Muscle of leg (tissue), 11 donors: ENCODE measurements around the gene ZNF513. TPM values are rescaled to one million over a fixed set of nuclear protein-coding genes. Genes with fewer than 3 reads are reported as not detected.
A peak's percentile ranks its signal among the peaks of the same experiment; 100 is the strongest.

Source experiments
- DNase-seq: peaks from one replicate; pipeline ENCODE4 v3.0.0; 2013
- H3K27ac ChIP-seq: one replicate; pipeline ENCODE4 v1.5.1; 2013; ENCODE audit warnings: mild to moderate bottlenecking, low read length, control low read depth
- H3K27me3 ChIP-seq: one replicate; pipeline ENCODE4 v1.6.1; 2013; ENCODE audit warnings: low read length; ENCODE audit not compliant: control insufficient read depth, insufficient read depth
- H3K36me3 ChIP-seq: one replicate; pipeline ENCODE4 v1.6.1; 2013; ENCODE audit warnings: low read length; ENCODE audit not compliant: control insufficient read depth, insufficient read depth
- H3K4me1 ChIP-seq: one replicate; pipeline ENCODE4 v1.6.1; 2013; ENCODE audit warnings: low read length; ENCODE audit not compliant: control insufficient read depth, insufficient read depth
- H3K4me3 ChIP-seq: one replicate; pipeline ENCODE4 v1.5.1; 2013; ENCODE audit warnings: low read length, control low read depth
- H3K9me3 ChIP-seq: replicated peaks from 2 replicates; pipeline ENCODE4 v1.6.1; 2013; ENCODE audit warnings: low read depth, low read length; ENCODE audit not compliant: control insufficient read depth
- WGBS: methylation state at CpG from one replicate; pipeline ENCODE4 v1.1.5; 2013; ENCODE audit warnings: missing lambda C conversion rate; ENCODE audit not compliant: insufficient coverage; 5-methylcytosine and 5-hydroxymethylcytosine counted together
- polyA plus RNA-seq, 8 donors: library from polyadenylated mRNA; unstranded; fragments of 120-200 nt; gene quantifications; one replicate each; pipeline versions ENCODE4 v1.2.1 to v1.2.3, GENCODE V29; 2013; ENCODE audit warnings: inconsistent platforms in 1 of 8, low replicate concordance in 1 of 8; ENCODE audit not compliant: insufficient read length in 8 of 8, insufficient read depth in 1 of 8
- total RNA-seq: library from RNA; stranded (reverse); fragments of 120-200 nt; gene quantifications from one replicate; pipeline ENCODE4 v1.2.4, GENCODE V29; 2013

ZNF513 gene
- total and polyA plus RNA-seq, 9 donors = 7.3 to 19.0 (median 14.0) TPM

DNA sequence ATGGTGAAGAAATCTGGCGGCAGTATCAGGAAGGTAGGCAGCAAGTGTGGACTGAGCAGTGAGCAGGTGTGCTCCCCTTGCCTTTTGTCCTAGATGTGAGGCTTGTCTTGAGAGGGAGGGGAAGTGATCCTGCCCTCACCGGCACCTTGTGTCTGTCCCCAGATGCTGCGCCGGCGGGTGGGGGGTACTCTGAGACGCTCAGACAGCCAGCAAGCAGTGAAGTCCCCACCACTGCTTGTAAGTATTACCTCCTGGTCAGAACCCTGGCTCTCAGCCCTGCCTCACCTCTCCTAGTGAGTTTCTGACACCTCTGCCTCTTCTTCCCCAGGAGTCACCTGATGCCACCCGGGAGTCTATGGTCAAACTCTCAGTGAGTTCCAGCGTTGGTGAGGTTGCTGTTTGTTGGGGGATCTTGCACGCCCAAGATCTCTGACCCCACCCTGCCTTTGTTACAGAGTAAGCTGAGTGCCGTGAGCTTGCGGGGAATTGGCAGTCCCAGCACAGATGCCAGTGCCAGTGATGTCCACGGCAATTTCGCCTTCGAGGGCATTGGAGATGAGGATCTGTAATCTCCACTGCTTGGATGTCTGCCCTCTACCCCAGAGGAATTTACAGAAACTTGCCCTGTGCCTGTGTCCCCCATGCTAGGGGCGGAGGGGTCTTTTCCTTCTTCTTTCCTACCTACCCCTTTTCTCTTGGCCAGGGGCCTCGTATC lies 4.2 kb downstream of the ZNF513 start:
- Histone ChIP-seq H3K4me1 (peaks cover 26% of the 10 kb centered on the region), H3K9me3 (no peaks in the 10 kb centered on the region), H3K36me3 (peaks cover 66% of the 10 kb centered on the region), H3K27me3 (no peaks in the 10 kb centered on the region), H3K27ac (no peak overlapping the region), H3K4me3 (no peak overlapping the region)
- DNase-seq = no peak
- 82% methylated on average over 7 of the region's 16 CpGs for WGBS

DNA sequence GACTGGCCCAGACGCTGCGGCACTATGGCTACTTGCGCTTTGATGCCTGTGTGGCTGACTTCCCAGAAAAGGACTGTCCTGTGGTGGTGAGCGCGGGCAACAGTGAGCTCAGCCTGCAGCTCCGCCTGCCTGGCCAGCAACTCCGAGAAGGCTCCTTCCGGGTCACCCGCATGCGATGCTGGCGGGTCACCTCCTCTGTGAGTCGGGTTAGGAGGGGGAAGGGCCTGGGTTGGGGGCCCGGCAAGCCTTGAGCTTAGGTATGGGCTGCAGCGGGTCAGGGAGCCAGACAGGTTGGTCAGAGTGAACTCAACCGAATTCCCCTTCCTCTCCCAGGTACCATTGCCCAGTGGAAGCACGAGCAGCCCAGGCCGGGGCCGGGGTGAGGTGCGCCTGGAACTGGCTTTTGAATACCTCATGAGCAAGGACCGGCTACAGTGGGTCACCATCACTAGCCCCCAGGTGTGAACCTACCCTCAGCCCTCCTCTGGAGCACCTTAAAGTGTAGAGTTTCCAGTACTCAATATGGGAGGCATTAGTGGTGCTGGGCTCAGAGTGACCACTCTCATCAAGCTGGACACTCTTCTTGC lies 4.9 kb downstream of the ZNF513 start:
- Histone ChIP-seq H3K36me3 (peaks cover 66% of the 10 kb centered on the region), H3K4me3 (no peak overlapping the region), H3K27me3 (no peaks in the 10 kb centered on the region), H3K4me1 (peaks cover 23% of the 10 kb centered on the region), H3K9me3 (no peaks in the 10 kb centered on the region), H3K27ac (no peak overlapping the region)
- 93% methylated on average over 10 of the region's 20 CpGs for WGBS
- DNase-seq = no peak

DNA sequence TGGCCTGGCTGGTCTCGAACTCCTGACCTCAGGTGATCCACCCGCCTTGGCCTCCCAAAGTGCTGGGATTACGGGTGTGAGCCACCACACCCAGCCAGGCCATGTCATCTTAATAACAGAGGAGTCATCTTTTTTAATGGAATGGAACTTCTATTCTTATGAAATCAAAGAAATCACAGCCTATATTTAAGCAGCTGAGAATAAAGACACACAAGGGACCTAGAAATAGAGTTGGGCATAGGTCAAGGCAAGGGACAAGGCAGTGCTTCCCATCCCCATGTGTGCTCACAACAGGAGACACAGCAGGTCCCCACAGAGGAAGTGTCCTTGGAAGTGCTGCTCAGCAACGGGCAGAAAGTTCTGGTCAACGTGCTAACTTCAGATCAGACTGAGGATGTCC lies 7.0 kb downstream of the ZNF513 start:
- H3K36me3 ChIP-seq = peaks cover 66% of the 10 kb centered on the region
- 86% methylated on average over 2 of the region's 5 CpGs for WGBS
- peaks cover 24% of the 10 kb centered on the region for H3K4me1 ChIP-seq

GRCh38 chr2:27372937-27373336 lies 7.6 kb downstream of the ZNF513 start:
- 95% methylated on average over 6 of the region's 6 CpGs for WGBS
- Histone ChIP-seq H3K27me3 (no peaks in the 10 kb centered on the region), H3K27ac (no peak overlapping the region)

More for the DNA sequence above, 7.0 kb downstream of the ZNF513 start:
- Histone ChIP-seq H3K27me3 (no peaks in the 10 kb centered on the region), H3K4me3 (no peak overlapping the region), H3K9me3 (no peaks in the 10 kb centered on the region), H3K27ac (no peak overlapping the region)
- DNase-seq = no peak

GRCh38 chr2:27370816-27371620 lies 9.5 kb downstream of the ZNF513 start:
- peaks cover 66% of the 10 kb centered on the region for H3K36me3 ChIP-seq
- H3K4me3 ChIP-seq = peak overlapping the region; percentile 86
- H3K4me1 ChIP-seq = peaks cover 23% of the 10 kb centered on the region
- DNase-seq = peak; percentile 61
- H3K9me3 ChIP-seq = no peaks in the 10 kb centered on the region
- under 1% methylated on average over 43 of the region's 46 CpGs for WGBS
- no peaks in the 10 kb centered on the region for H3K27me3 ChIP-seq
- peak overlapping the region; percentile 89 for H3K27ac ChIP-seq

More at GRCh38 chr2:27372937-27373336, 7.6 kb downstream of the ZNF513 start:
- no peak for DNase-seq
- no peaks in the 10 kb centered on the region for H3K9me3 ChIP-seq
- peaks cover 66% of the 10 kb centered on the region for H3K36me3 ChIP-seq
- H3K4me1 ChIP-seq = peaks cover 23% of the 10 kb centered on the region
- H3K4me3 ChIP-seq = no peak overlapping the region

DNA sequence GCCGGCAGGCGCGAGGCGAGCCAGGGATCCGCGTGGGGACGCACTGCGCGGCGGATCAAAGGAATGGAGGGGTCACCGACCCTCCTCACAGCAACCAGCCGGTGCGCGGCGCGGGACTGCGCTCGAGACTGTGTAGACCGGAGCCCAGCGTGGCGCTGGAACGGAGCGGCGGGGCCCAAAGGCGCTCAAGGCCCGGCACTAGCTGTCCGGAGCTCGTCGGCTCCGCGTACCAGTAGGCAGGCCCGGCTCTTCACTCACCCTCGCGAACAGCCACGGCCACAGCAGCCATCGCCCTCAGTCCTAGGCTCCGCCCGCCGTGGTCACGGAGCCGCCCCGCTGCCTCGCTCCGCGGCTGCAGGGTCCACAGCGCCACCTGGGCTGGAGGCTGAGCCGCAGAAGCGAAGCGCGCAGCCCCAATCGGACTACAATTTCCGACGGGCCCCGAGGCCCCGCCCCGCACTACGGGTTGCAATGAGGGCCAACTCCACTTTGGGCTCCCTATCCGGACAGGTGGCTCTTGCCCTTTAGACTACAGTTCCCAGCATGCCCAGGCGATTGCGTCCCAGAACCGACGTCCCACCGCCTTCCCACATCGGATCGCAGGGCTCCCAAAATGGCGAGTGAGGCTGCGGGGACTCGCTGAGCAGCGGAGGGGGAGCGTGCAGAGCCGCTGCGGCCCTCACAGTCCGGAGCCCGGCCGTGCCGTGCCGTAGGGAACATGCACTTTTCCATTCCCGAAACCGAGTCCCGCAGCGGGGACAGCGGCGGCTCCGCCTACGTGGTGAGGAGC lies 10.3 kb downstream of the ZNF513 start, which contains the start of the genes EIF2B4 and SNX17:
Gene EIF2B4 (minus strand): TSS at position 313 of the 790 bp plus-strand sequence. CDS start 24 bp downstream, at position 289.
Gene SNX17 (plus strand): TSS at position 591 of the 790 bp plus-strand sequence. CDS start 128 bp downstream, at position 719.
- no peaks in the 10 kb centered on the region for H3K27me3 ChIP-seq
- under 1% methylated on average over 85 of the region's 85 CpGs for WGBS
- peak within 1 kb of the TSS; percentile 96 for H3K4me3 ChIP-seq
- peak within 1 kb of the TSS; percentile 94 for H3K27ac ChIP-seq
- H3K4me1 ChIP-seq = peaks cover 23% of the 10 kb centered on the region
- H3K9me3 ChIP-seq = no peaks in the 10 kb centered on the region
- DNase-seq = peak; percentile 100
- H3K36me3 ChIP-seq = peaks cover 64% of the 10 kb centered on the region

GRCh38 chr2:27369471-27370025 lies 11.0 kb downstream of the ZNF513 start:
- no peaks in the 10 kb centered on the region for H3K27me3 ChIP-seq
- peaks cover 23% of the 10 kb centered on the region for H3K4me1 ChIP-seq
- peak overlapping the region; percentile 94 for H3K27ac ChIP-seq
- DNase-seq = peak; percentile 69
- WGBS = 1% methylated on average over 18 of the region's 18 CpGs
- H3K36me3 ChIP-seq = peaks cover 60% of the 10 kb centered on the region
- H3K9me3 ChIP-seq = no peaks in the 10 kb centered on the region
- peak overlapping the region; percentile 96 for H3K4me3 ChIP-seq

- H3K4me3 ChIP-seq = no peak overlapping the region
Observed at GRCh38 chr2:27363933-27364332, 16.6 kb downstream of the ZNF513 start.

GRCh38 chr2:27362678-27363420 lies 17.7 kb downstream of the ZNF513 start:
- no peaks in the 10 kb centered on the region for H3K27me3 ChIP-seq
- H3K4me3 ChIP-seq = no peak overlapping the region
- 88% methylated on average over 3 of the region's 4 CpGs for WGBS
- peaks cover 35% of the 10 kb centered on the region for H3K36me3 ChIP-seq
- peaks cover 3% of the 10 kb centered on the region for H3K4me1 ChIP-seq
- DNase-seq = no peak
- H3K9me3 ChIP-seq = no peaks in the 10 kb centered on the region
- H3K27ac ChIP-seq = no peak overlapping the region

More at GRCh38 chr2:27363933-27364332, 16.6 kb downstream of the ZNF513 start:
- H3K27ac ChIP-seq = no peak overlapping the region
- no peaks in the 10 kb centered on the region for H3K27me3 ChIP-seq
- peaks cover 2% of the 10 kb centered on the region for H3K4me1 ChIP-seq
- no peaks in the 10 kb centered on the region for H3K9me3 ChIP-seq
- DNase-seq = no peak
- H3K36me3 ChIP-seq = peaks cover 43% of the 10 kb centered on the region
- WGBS = 38% methylated on average over 1 of the region's 2 CpGs
